ENCODE data around the gene SELENBP1. TPM values are rescaled to one million over a fixed set of nuclear protein-coding genes. Genes with fewer than 3 reads are reported as not detected.
"Not testable (repeated sequence)": the region's sequence is repeated elsewhere in the genome, so short reads cannot be mapped to it uniquely, and the experiment has no call there.

The SELENBP1 gene
- total RNA-seq, 2 donors from 2014 or later: 41.8 to 67.6 TPM

- H3K36me3 ChIP-seq: peaks cover 27% of the 10 kb centered on the region
- no peak for DNase-seq (ENCODE audit: low spot score)
These were observed 10.0 kb downstream of the SELENBP1 start for GRCh38 chr1:151362308-151363155.

GRCh38 chr1:151361883-151362282 lies 10.6 kb downstream of the SELENBP1 start:
- DNase-seq (ENCODE audit: low spot score) (no peak), ATAC-seq (ENCODE audit: insufficient number of reproducible peaks, low FRiP score, low read depth) (no peak)
- no peaks in the 10 kb centered on the region for H3K9me3 ChIP-seq
- no peaks in the 10 kb centered on the region for H3K27me3 ChIP-seq (replicated peaks; ENCODE audit: insufficient read depth)
- H3K4me3 ChIP-seq: no peak overlapping the region
- TF ChIP-seq CTCF (IDR thresholded peaks at IDR 0.05): no peak
- H3K27ac ChIP-seq: no peak overlapping the region
- H3K36me3 ChIP-seq: peaks cover 26% of the 10 kb centered on the region
- no peaks in the 10 kb centered on the region for H3K4me1 ChIP-seq (ENCODE audit: control insufficient read depth in 1 of 2, low read depth in 2 of 2)

More at GRCh38 chr1:151362308-151363155, 10.0 kb downstream of the SELENBP1 start:
- Histone ChIP-seq H3K9me3 (no peaks in the 10 kb centered on the region), H3K4me1 (ENCODE audit: control insufficient read depth in 1 of 2, low read depth in 2 of 2) (no peaks in the 10 kb centered on the region), H3K27ac (no peak overlapping the region), H3K27me3 (replicated peaks; ENCODE audit: insufficient read depth) (no peaks in the 10 kb centered on the region), H3K4me3 (no peak overlapping the region)
- TF ChIP-seq CTCF (IDR thresholded peaks at IDR 0.05): no peak
- ATAC-seq (ENCODE audit: insufficient number of reproducible peaks, low FRiP score, low read depth): no peak

- TF ChIP-seq CTCF (IDR thresholded peaks at IDR 0.05): no peak
- DNase-seq (ENCODE audit: low spot score): no peak
- ATAC-seq (ENCODE audit: insufficient number of reproducible peaks, low FRiP score, low read depth): no peak
- H3K27ac ChIP-seq: no peak overlapping the region
- H3K27me3 ChIP-seq (replicated peaks; ENCODE audit: insufficient read depth): no peaks in the 10 kb centered on the region
- H3K4me3 ChIP-seq: no peak overlapping the region
- no peaks in the 10 kb centered on the region for H3K9me3 ChIP-seq
- H3K36me3 ChIP-seq: no peaks in the 10 kb centered on the region
- H3K4me1 ChIP-seq (ENCODE audit: control insufficient read depth in 1 of 2, low read depth in 2 of 2): no peaks in the 10 kb centered on the region
These were observed 15.8 kb downstream of the SELENBP1 start for GRCh38 chr1:151356696-151357095.

GRCh38 chr1:151352021-151352718 lies 20.3 kb downstream of the SELENBP1 start:
- no peak for TF ChIP-seq CTCF (IDR thresholded peaks at IDR 0.05)
- no peaks in the 10 kb centered on the region for H3K36me3 ChIP-seq
- peaks cover 0 to 5% of the 10 kb centered on the region in 2 donors for H3K4me1 ChIP-seq (ENCODE audit: control insufficient read depth in 1 of 2, low read depth in 2 of 2)
- DNase-seq (ENCODE audit: low spot score): no peak
- H3K9me3 ChIP-seq: no peaks in the 10 kb centered on the region
- H3K4me3 ChIP-seq: no peak overlapping the region
- no peak overlapping the region for H3K27ac ChIP-seq
- no peaks in the 10 kb centered on the region for H3K27me3 ChIP-seq (replicated peaks; ENCODE audit: insufficient read depth)
- ATAC-seq (ENCODE audit: insufficient number of reproducible peaks, low FRiP score, low read depth): no peak

- not testable (repeated sequence) for ATAC-seq (ENCODE audit: insufficient number of reproducible peaks, low FRiP score, low read depth); H3K27me3 ChIP-seq (replicated peaks; ENCODE audit: insufficient read depth); H3K36me3 ChIP-seq; DNase-seq (ENCODE audit: low spot score); H3K27ac ChIP-seq; H3K9me3 ChIP-seq; H3K4me3 ChIP-seq
- peaks cover 0 to 15% of the 10 kb centered on the region in 2 donors for H3K4me1 ChIP-seq (ENCODE audit: control insufficient read depth in 1 of 2, low read depth in 2 of 2)
These were observed 22.2 kb downstream of the SELENBP1 start for GRCh38 chr1:151350323-151350722.

All from thoracic aorta (tissue), 2 donors.